ENCODE data around the gene MRPL38.
"Not testable (repeated sequence)": the region's sequence is repeated elsewhere in the genome, so short reads cannot be mapped to it uniquely, and the experiment has no call there.

Gene MRPL38

GRCh38 chr17:75895370-75896155 lies 9.1 kb downstream of the MRPL38 start:
- DNase-seq: no peak

GRCh38 chr17:75894049-75894733 lies 10.5 kb downstream of the MRPL38 start:
- DNase-seq: no peak

- no peak for DNase-seq
These were observed 11.2 kb downstream of the MRPL38 start for GRCh38 chr17:75893305-75894048.

GRCh38 chr17:75892556-75893224 lies 12.0 kb downstream of the MRPL38 start:
- no peak for DNase-seq

GRCh38 chr17:75891605-75892555 lies 12.8 kb downstream of the MRPL38 start:
- DNase-seq: no peak

- no peak for DNase-seq
These were observed 13.6 kb downstream of the MRPL38 start for GRCh38 chr17:75891022-75891604.

GRCh38 chr17:75889454-75889853 lies 15.2 kb downstream of the MRPL38 start:
- no peak for DNase-seq

GRCh38 chr17:75888484-75888883 lies 16.2 kb downstream of the MRPL38 start:
- DNase-seq: no peak

- DNase-seq: not testable (repeated sequence)
These were observed 18.8 kb downstream of the MRPL38 start for GRCh38 chr17:75885860-75886259.

- no peak for DNase-seq
These were observed 19.3 kb downstream of the MRPL38 start for GRCh38 chr17:75885431-75885830.

- no peak for DNase-seq
These were observed 22.8 kb downstream of the MRPL38 start for GRCh38 chr17:75881678-75882454.

- DNase-seq: no peak
These were observed 24.4 kb downstream of the MRPL38 start for GRCh38 chr17:75880266-75880665.

GRCh38 chr17:75878174-75878998 lies 26.3 kb downstream of the MRPL38 start, which contains the start of gene TRIM47:
TRIM47 (minus strand) TSS chr17:75878581; CDS start chr17:75878548, 33 bp downstream.
- no peak for DNase-seq

GRCh38 chr17:75877752-75878173 lies 26.9 kb downstream of the MRPL38 start:
- peak; percentile 59 for DNase-seq

- no peak for DNase-seq
These were observed 27.5 kb downstream of the MRPL38 start for GRCh38 chr17:75876938-75877751.

GRCh38 chr17:75876190-75876937 lies 28.3 kb downstream of the MRPL38 start:
- DNase-seq: peak; percentile 73

- no peak for DNase-seq
These were observed 28.8 kb downstream of the MRPL38 start for GRCh38 chr17:75875940-75876189.

Data from effector CD4-positive, alpha-beta T cell (primary cell).